Nephron (organoid): ENCODE results near the gene KRT37.
"Not testable (repeated sequence)": the region's sequence is repeated elsewhere in the genome, so short reads cannot be mapped to it uniquely, and the experiment has no call there.

ENCODE experiments used
- H3K27ac Mint-ChIP-seq, 3 experiments: 2 replicates each; pipeline ENCODE4 v1.8.0; 2020; ENCODE audit warnings: mixed read lengths in 3 of 3, mild to moderate bottlenecking in 2 of 3, moderate library complexity in 1 of 3
- H3K27me3 Mint-ChIP-seq: 2 replicates; pipeline ENCODE4 v1.8.0; 2021; ENCODE audit warnings: low read depth, mild to moderate bottlenecking, moderate library complexity, mixed read lengths
- H3K36me3 Mint-ChIP-seq: 2 replicates; pipeline ENCODE4 v1.8.0; 2020; ENCODE audit warnings: low read depth, mixed read lengths
- H3K4me1 Mint-ChIP-seq: 2 replicates; pipeline ENCODE4 v1.8.0; 2020; ENCODE audit warnings: mixed read lengths
- H3K4me3 Mint-ChIP-seq, 3 experiments: 2 replicates each; pipeline ENCODE4 v1.8.0; 2020; ENCODE audit warnings: mild to moderate bottlenecking in 3 of 3, mixed read lengths in 3 of 3, moderate library complexity in 2 of 3
- H3K9me3 Mint-ChIP-seq: 2 replicates; pipeline ENCODE4 v1.8.0; 2020; ENCODE audit warnings: mixed read lengths
- CTCF ChIP-seq, 3 experiments: fragments of 200-600 bp; sonication (generic); IDR thresholded peaks; one replicate each; pipeline ENCODE4 v1.5.0; 2021; ENCODE audit warnings: antibody characterized with exemption in 3 of 3; ENCODE audit not compliant: unreplicated experiment in 3 of 3

Gene KRT37

GRCh38 chr17:41428591-41429291 lies 4.4 kb upstream of the KRT37 start:
- Mint-ChIP-seq H3K4me1 (peaks cover 5% of the 10 kb centered on the region), H3K9me3 (no peaks in the 10 kb centered on the region), H3K36me3 (no peaks in the 10 kb centered on the region), H3K4me3 (no peak overlapping the region), H3K27me3 (peaks cover 19% of the 10 kb centered on the region), H3K27ac (no peak overlapping the region)
- TF ChIP-seq CTCF (IDR thresholded peaks at IDR 0.05; ENCODE audit: unreplicated experiment in 3 of 3), result no peak

GRCh38 chr17:41422586-41422985 lies 1.8 kb downstream of the KRT37 start:
- H3K27ac Mint-ChIP-seq, H3K36me3 Mint-ChIP-seq, H3K4me1 Mint-ChIP-seq, H3K9me3 Mint-ChIP-seq, H3K4me3 Mint-ChIP-seq: not testable (repeated sequence)
- peaks cover 21% of the 10 kb centered on the region for H3K27me3 Mint-ChIP-seq

GRCh38 chr17:41421617-41422016 lies 2.8 kb downstream of the KRT37 start:
- peaks cover under 1% of the 10 kb centered on the region for H3K4me1 Mint-ChIP-seq
- no peaks in the 10 kb centered on the region for H3K9me3 Mint-ChIP-seq
- H3K4me3 Mint-ChIP-seq, result no peak overlapping the region
- no peak overlapping the region for H3K27ac Mint-ChIP-seq
- TF ChIP-seq CTCF (IDR thresholded peaks at IDR 0.05; ENCODE audit: unreplicated experiment in 3 of 3), result no peak
- no peaks in the 10 kb centered on the region for H3K36me3 Mint-ChIP-seq
- peaks cover 21% of the 10 kb centered on the region for H3K27me3 Mint-ChIP-seq

- peaks cover 19% of the 10 kb centered on the region for H3K27me3 Mint-ChIP-seq
- H3K9me3 Mint-ChIP-seq, result no peaks in the 10 kb centered on the region
- no peaks in the 10 kb centered on the region for H3K36me3 Mint-ChIP-seq
- H3K4me3 Mint-ChIP-seq, result no peak overlapping the region
- H3K4me1 Mint-ChIP-seq, result peaks cover 6% of the 10 kb centered on the region
- H3K27ac Mint-ChIP-seq, result no peak overlapping the region
- TF ChIP-seq CTCF (IDR thresholded peaks at IDR 0.05; ENCODE audit: unreplicated experiment in 3 of 3), result no peak
Measured at GRCh38 chr17:41421116-41421515, 3.3 kb downstream of the KRT37 start.

GRCh38 chr17:41420134-41420533 lies 4.3 kb downstream of the KRT37 start:
- no peak for TF ChIP-seq CTCF (IDR thresholded peaks at IDR 0.05; ENCODE audit: unreplicated experiment in 3 of 3)
- H3K27me3 Mint-ChIP-seq, result peaks cover 15% of the 10 kb centered on the region
- no peaks in the 10 kb centered on the region for H3K36me3 Mint-ChIP-seq
- no peak overlapping the region for H3K27ac Mint-ChIP-seq
- peaks cover 9% of the 10 kb centered on the region for H3K4me1 Mint-ChIP-seq
- H3K4me3 Mint-ChIP-seq, result no peak overlapping the region
- no peaks in the 10 kb centered on the region for H3K9me3 Mint-ChIP-seq

- H3K27ac Mint-ChIP-seq, result no peak overlapping the region
- TF ChIP-seq CTCF (IDR thresholded peaks at IDR 0.05; ENCODE audit: unreplicated experiment in 3 of 3), result no peak
- peaks cover 9% of the 10 kb centered on the region for H3K4me1 Mint-ChIP-seq
- H3K9me3 Mint-ChIP-seq, result no peaks in the 10 kb centered on the region
- peaks cover 15% of the 10 kb centered on the region for H3K27me3 Mint-ChIP-seq
- no peaks in the 10 kb centered on the region for H3K36me3 Mint-ChIP-seq
- no peak overlapping the region for H3K4me3 Mint-ChIP-seq
Measured at GRCh38 chr17:41419716-41420115, 4.7 kb downstream of the KRT37 start.
